ENCODE measurements around the gene NFIA.

- no peak for TF ChIP-seq CTCF (IDR thresholded peaks at IDR 0.05)
- TF ChIP-seq EZH2 (IDR thresholded peaks at IDR 0.05; ENCODE audit: borderline replicate concordance, insufficient read depth, low read depth, low read length, poor library complexity, severe bottlenecking), result no peak
Observed at GRCh38 chr1:61080413-61081143, 1.8 kb upstream of the NFIA start.

Measured in B cell (primary cell).